HAP-1 (cell line): ENCODE data around the gene PTPRK.

Experiments
- DNase-seq, 2 experiments: peaks; one replicate each; pipeline ENCODE4 v3.0.0-alpha.2; 2016 to 2020; ENCODE audit warnings: low spot score in 2 of 2
- H3K27me3 ChIP-seq: fragments of 250-450 bp; sonication (Bioruptor Pico); 2 replicates; pipeline ENCODE4 v1.5.1; 2020; ENCODE audit warnings: low read depth, mild to moderate bottlenecking, moderate library complexity
- H3K36me3 ChIP-seq: fragments of 250-450 bp; sonication (Bioruptor Pico); replicated peaks from 2 replicates; pipeline ENCODE4 v1.5.1; 2020; ENCODE audit warnings: mild to moderate bottlenecking
- H3K4me1 ChIP-seq: fragments of 250-450 bp; sonication (Bioruptor Pico); 2 replicates; pipeline ENCODE4 v1.5.1; 2020; ENCODE audit warnings: mild to moderate bottlenecking
- H3K4me3 ChIP-seq: fragments of 250-450 bp; sonication (Bioruptor Pico); 2 replicates; pipeline ENCODE4 v1.5.1; 2020; ENCODE audit warnings: mild to moderate bottlenecking, moderate library complexity
- H3K9me3 ChIP-seq: fragments of 250-450 bp; sonication (Bioruptor Pico); 2 replicates; pipeline ENCODE4 v1.5.1; 2020; ENCODE audit warnings: mild to moderate bottlenecking, moderate library complexity
- in situ Hi-C: fragments of 300-500 bp; cut with MboI; formaldehyde crosslinking; loops from 3 replicates; pipeline ENCODE4 v1.14.3; 2020; ENCODE audit warnings: low sequenced_read_pairs, inconsistent platforms, mixed read lengths

Gene PTPRK

GRCh38 chr6:127956260-127956888, 564.0 kb downstream of the PTPRK start:
- Histone ChIP-seq H3K9me3 (no peaks in the 10 kb centered on the region), H3K36me3 (no peaks in the 10 kb centered on the region), H3K4me1 (no peaks in the 10 kb centered on the region), H3K4me3 (no peak overlapping the region), H3K27me3 (no peaks in the 10 kb centered on the region)
- in situ Hi-C loops = no loop called here
- DNase-seq = no peak

DNA sequence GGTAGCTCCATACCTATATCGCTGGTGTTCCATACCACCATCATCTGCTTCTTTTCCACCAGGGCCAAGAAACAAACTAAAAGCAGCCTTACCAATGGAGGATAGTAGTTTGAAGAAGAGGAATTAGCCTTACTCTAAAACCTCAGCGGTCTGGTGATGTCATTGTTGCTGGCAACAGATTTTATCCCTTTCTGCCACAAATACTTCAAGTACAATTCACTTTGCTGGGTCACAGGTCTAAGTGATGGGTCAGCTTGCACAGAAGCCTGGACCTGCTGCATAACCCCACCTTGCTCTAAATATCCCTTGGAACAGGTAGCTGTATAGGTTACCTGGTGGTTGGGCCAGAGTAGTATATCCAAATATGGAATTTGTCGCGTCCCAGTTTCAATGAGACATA, 566.3 kb downstream of the PTPRK start:
- no peak for DNase-seq
- H3K27me3 ChIP-seq = no peaks in the 10 kb centered on the region
- H3K9me3 ChIP-seq = no peaks in the 10 kb centered on the region
- H3K4me1 ChIP-seq = no peaks in the 10 kb centered on the region
- H3K4me3 ChIP-seq = no peak overlapping the region
- H3K36me3 ChIP-seq = no peaks in the 10 kb centered on the region
- in situ Hi-C loops = no loop called here

DNA sequence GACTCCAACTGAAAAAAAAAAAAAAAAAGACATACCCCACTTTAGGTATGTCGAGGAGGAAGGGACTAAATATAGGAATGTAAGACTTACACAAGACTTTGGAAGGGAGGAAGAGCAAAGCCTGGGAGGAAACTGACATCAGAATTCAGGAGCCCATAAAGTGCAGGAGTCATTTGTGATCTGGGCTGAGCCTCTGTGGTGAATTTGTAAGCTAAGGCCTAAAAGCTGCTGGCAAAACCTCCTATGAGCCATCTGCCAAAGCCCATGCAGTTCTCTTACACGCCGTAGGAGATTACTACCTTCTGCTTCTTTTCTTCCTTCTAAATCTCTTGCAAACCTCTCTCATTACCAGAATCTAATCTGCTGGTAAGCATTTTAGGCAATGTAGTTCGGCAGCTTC, 567.6 kb downstream of the PTPRK start:
- H3K27me3 ChIP-seq = no peaks in the 10 kb centered on the region
- in situ Hi-C loops = no loop called here
- no peaks in the 10 kb centered on the region for H3K36me3 ChIP-seq
- no peak overlapping the region for H3K4me3 ChIP-seq
- DNase-seq = no peak
- no peaks in the 10 kb centered on the region for H3K9me3 ChIP-seq
- no peaks in the 10 kb centered on the region for H3K4me1 ChIP-seq

DNA sequence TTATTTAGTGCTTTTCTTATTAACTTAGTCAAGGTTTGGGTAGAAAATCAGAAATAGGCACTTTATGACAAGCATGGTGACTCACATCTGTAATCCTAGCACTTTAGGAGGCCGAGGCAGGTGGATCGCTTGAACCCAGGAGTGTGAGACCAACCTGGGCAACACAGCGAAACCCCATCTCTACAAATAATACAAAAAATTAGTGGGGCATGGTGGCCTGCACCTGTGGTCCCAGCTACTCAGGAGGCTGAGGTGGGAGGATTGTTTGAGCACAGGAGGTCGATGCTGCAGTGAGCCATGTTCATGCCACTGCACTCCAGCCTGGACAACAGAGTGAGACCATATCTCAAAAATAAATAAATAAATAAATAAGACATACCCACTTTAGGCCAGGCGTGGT, 568.2 kb downstream of the PTPRK start:
- no peaks in the 10 kb centered on the region for H3K9me3 ChIP-seq
- no peaks in the 10 kb centered on the region for H3K4me1 ChIP-seq
- H3K27me3 ChIP-seq = no peaks in the 10 kb centered on the region
- H3K4me3 ChIP-seq = no peak overlapping the region
- in situ Hi-C loops = no loop called here
- no peaks in the 10 kb centered on the region for H3K36me3 ChIP-seq
- no peak for DNase-seq

- H3K27me3 ChIP-seq = no peaks in the 10 kb centered on the region
- no peak overlapping the region for H3K4me3 ChIP-seq
- no peaks in the 10 kb centered on the region for H3K36me3 ChIP-seq
- no peaks in the 10 kb centered on the region for H3K9me3 ChIP-seq
- H3K4me1 ChIP-seq = no peaks in the 10 kb centered on the region
- no peak for DNase-seq
- in situ Hi-C loops = no loop called here
Observed at GRCh38 chr6:127951172-127951917, 569.1 kb downstream of the PTPRK start.

GRCh38 chr6:127950566-127951145, 569.7 kb downstream of the PTPRK start:
- no peak for DNase-seq
- H3K4me3 ChIP-seq = no peak overlapping the region
- in situ Hi-C loops = no loop called here
- no peaks in the 10 kb centered on the region for H3K36me3 ChIP-seq
- no peaks in the 10 kb centered on the region for H3K4me1 ChIP-seq
- no peaks in the 10 kb centered on the region for H3K9me3 ChIP-seq
- H3K27me3 ChIP-seq = no peaks in the 10 kb centered on the region

DNA sequence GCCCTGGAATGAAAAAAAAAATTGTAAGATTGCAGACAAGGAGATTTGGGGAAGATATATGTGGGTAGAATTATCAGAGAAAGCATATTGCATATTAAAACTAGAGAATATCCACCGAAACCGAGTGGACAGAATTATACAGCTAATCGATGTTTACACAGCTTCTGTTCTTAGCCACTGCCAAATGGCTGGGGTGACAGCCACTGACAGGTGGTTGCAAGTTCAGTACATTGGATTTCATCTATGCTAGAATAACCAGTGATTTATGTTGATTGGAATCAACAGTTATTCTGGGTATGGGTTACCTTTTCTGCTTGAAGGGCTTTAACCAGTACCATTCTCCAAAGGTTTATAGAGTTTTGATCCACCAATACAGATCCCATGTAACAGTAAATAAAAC, 571.1 kb downstream of the PTPRK start:
- Histone ChIP-seq H3K4me3 (no peak overlapping the region), H3K9me3 (no peaks in the 10 kb centered on the region), H3K27me3 (no peaks in the 10 kb centered on the region), H3K4me1 (no peaks in the 10 kb centered on the region), H3K36me3 (no peaks in the 10 kb centered on the region)
- in situ Hi-C loops = no loop called here
- no peak for DNase-seq

DNA sequence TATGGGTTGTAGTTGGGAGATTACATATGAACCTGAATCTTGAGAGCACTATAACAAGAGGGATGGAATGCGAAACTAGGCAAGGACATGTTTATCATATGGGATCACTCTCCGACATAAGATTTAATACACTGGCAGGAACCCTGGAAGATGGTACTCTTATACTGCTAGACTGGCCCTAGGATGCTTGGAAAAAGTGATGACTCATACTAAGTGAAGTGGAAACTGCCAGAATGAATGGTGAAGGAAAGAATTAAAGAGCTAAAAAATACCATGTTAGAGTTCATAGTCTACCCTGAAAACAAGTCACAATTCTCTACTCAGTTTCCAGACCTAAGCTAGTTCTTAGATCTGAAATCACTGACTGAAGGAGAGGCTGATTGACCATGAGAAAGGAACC, 574.0 kb downstream of the PTPRK start:
- H3K9me3 ChIP-seq = no peaks in the 10 kb centered on the region
- in situ Hi-C loops = no loop called here
- DNase-seq = no peak
- no peaks in the 10 kb centered on the region for H3K27me3 ChIP-seq
- H3K4me1 ChIP-seq = no peaks in the 10 kb centered on the region
- H3K36me3 ChIP-seq = no peaks in the 10 kb centered on the region
- no peak overlapping the region for H3K4me3 ChIP-seq

DNA sequence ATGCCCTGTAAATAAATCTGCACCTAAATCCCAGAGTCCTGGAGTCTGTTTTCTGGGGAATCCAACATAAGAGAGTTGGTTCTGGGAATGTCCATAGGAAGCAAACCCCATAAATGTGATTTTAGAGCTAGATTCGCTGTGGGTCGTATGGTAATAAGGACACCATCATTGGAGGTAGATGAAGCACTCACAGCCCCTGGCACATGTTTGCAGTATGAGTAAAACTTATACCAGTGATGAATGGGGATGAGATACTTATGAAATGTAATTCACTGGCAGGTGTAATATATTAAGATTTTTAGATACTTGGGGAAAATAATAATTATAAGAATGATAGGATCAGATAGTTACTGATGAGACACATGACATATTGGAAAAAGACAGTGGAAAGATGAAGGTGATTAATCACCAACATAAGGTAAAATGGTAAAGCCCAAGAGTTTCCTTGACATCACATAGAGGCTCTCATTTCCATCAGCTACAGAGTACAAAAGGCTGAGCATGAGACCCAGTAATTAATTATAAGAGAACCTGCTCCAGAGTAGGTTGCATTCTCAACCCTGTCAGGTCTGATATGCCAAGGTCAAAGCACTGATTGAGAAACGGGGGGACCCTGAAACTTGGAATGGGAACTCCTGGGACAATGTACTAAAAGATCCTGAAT, 574.8 kb downstream of the PTPRK start:
- H3K27me3 ChIP-seq = no peaks in the 10 kb centered on the region
- in situ Hi-C loops = no loop called here
- no peak overlapping the region for H3K4me3 ChIP-seq
- H3K4me1 ChIP-seq = no peaks in the 10 kb centered on the region
- H3K36me3 ChIP-seq = no peaks in the 10 kb centered on the region
- DNase-seq = no peak
- H3K9me3 ChIP-seq = no peaks in the 10 kb centered on the region

- no peak for DNase-seq
Observed at GRCh38 chr6:127941228-127941627, 579.2 kb downstream of the PTPRK start.

GRCh38 chr6:127939442-127940066, 580.8 kb downstream of the PTPRK start:
- Histone ChIP-seq H3K4me1 (no peaks in the 10 kb centered on the region), H3K27me3 (no peaks in the 10 kb centered on the region), H3K9me3 (no peaks in the 10 kb centered on the region), H3K36me3 (no peaks in the 10 kb centered on the region), H3K4me3 (no peak overlapping the region)
- in situ Hi-C loops = no loop called here
- no peak for DNase-seq

More at GRCh38 chr6:127941228-127941627, 579.2 kb downstream of the PTPRK start:
- H3K27me3 ChIP-seq = no peaks in the 10 kb centered on the region
- H3K9me3 ChIP-seq = no peaks in the 10 kb centered on the region
- no peaks in the 10 kb centered on the region for H3K4me1 ChIP-seq
- in situ Hi-C loops = no loop called here
- H3K4me3 ChIP-seq = no peak overlapping the region
- H3K36me3 ChIP-seq = no peaks in the 10 kb centered on the region

DNA sequence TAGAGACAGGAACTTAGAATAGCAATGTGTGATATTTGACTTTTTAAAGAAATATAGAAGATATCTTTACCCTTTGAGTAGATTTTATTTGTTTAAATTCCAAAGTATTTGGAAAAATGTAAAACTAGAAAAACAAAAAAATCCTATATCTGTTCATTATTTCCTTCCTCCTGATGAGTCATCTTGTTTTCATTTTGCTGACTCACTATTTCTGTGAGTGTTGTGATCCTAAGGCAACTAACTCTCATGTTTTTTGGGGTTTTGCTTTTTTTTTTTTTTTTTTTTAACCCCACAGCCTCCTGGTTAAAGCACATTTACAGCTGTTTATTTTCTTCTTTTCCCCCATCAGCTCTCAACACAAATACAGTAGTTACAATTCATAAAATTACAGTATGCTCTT, 581.7 kb downstream of the PTPRK start:
- no peaks in the 10 kb centered on the region for H3K36me3 ChIP-seq
- H3K4me3 ChIP-seq = no peak overlapping the region
- H3K4me1 ChIP-seq = no peaks in the 10 kb centered on the region
- no peak for DNase-seq
- no peaks in the 10 kb centered on the region for H3K27me3 ChIP-seq
- in situ Hi-C loops = no loop called here
- no peaks in the 10 kb centered on the region for H3K9me3 ChIP-seq

GRCh38 chr6:127937747-127938146, 582.7 kb downstream of the PTPRK start:
- no peaks in the 10 kb centered on the region for H3K36me3 ChIP-seq
- no peak overlapping the region for H3K4me3 ChIP-seq
- no peaks in the 10 kb centered on the region for H3K27me3 ChIP-seq
- H3K9me3 ChIP-seq = no peaks in the 10 kb centered on the region
- H3K4me1 ChIP-seq = no peaks in the 10 kb centered on the region
- in situ Hi-C loops = no loop called here
- DNase-seq = no peak

DNA sequence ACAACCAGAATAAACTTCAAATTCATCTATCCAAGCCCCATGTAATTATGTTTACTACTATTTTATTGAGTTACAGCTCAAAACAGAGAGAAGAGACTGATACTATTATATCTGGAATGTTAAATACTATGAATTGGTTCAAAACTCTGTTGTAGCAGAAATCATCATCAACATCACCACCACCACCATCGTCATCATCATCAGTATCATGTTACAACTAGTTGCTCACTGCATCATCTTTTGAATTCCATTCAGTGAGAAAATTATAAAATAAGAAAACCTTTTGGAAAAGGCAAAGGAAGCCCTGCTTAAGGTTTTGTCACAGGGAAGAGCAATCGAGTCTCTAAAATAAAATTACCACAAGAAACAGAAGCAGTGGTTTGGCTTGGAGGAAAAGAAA, 583.3 kb downstream of the PTPRK start:
- Histone ChIP-seq H3K36me3 (no peaks in the 10 kb centered on the region), H3K9me3 (peaks cover 3% of the 10 kb centered on the region; the same call in 1 of the 2 replicates), H3K4me3 (no peak overlapping the region), H3K27me3 (no peaks in the 10 kb centered on the region), H3K4me1 (no peaks in the 10 kb centered on the region)
- in situ Hi-C loops = no loop called here
- no peak for DNase-seq
